Activated T-helper 17 cell treated with anti-CD3 and anti-CD28 coated beads, Interleukin-2, amount 50 U/mL, for 72 hours (primary cell): ENCODE measurements around the gene TEX30. TPM values are rescaled to one million over a fixed set of nuclear protein-coding genes. Genes with fewer than 3 reads are reported as not detected.

ENCODE experiments used
- ATAC-seq: fragments of 150-1000 bp; cut with Tn5 transposase; replicated peaks from 2 replicates; pipeline ENCODE4 v1.10.0; 2021; ENCODE audit warnings: mild to moderate bottlenecking, moderate library complexity
- H3K27ac Mint-ChIP-seq: one replicate; pipeline ENCODE4 v1.8.0; 2022; ENCODE audit warnings: mixed read lengths
- H3K27me3 Mint-ChIP-seq: one replicate; pipeline ENCODE4 v1.8.0; 2022; ENCODE audit warnings: mixed read lengths
- H3K36me3 Mint-ChIP-seq: one replicate; pipeline ENCODE4 v1.8.0; 2022; ENCODE audit warnings: low read depth, mild to moderate bottlenecking, mixed read lengths
- H3K4me1 Mint-ChIP-seq: one replicate; pipeline ENCODE4 v1.8.0; 2022; ENCODE audit warnings: mixed read lengths
- H3K4me3 Mint-ChIP-seq: one replicate; pipeline ENCODE4 v1.8.0; 2022; ENCODE audit warnings: mild to moderate bottlenecking, mixed read lengths
- H3K9me3 Mint-ChIP-seq: one replicate; pipeline ENCODE4 v1.8.0; 2022; ENCODE audit warnings: mixed read lengths
- total RNA-seq, 2 donors: library from RNA; stranded (reverse); gene quantifications; one replicate each; pipeline ENCODE4 v1.2.3, GENCODE V29; 2022

TEX30 gene
- total RNA-seq, result 10 to 100 TPM; 20.0 to 26.3 TPM

DNA sequence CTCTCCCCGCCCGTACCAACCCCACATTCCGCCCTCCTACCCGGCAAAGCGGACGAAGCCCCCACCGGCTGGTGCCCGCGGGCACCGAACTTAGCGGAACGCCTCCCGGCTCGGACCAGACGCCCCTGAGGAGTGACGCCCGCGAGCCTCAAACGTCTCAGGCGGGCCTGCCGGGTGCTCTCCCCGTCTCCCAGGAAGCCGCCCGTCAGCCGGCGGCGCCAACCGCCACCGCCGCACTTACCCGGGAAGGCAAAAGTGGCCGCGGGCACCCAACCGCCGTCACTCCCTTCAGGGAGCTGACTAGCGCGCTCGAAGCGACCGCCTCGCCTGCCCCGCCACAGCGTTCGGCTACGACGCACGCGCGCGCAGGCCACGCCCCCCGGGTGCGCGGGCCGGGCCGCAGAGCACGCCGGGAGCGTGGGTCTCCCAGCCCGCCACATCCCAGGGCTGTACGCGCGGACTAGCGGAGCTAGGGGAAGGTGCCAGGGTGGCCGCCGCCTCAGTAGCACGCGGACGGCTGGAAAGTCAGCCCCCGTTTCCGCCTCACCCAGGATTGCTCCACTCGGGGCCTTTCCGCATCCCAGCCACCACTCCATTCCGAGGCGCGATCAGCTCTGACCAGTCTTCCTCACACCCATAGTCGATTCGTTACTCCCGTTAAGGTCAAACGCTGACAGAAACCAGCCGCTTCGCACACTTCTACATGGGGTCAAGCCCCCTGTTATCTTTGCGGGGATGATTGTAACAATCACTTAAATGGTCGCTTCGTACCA lies at the start of gene TEX30:
Gene TEX30, minus strand, starts transcription at position 346 of the 773 bp plus-strand sequence. CDS start 3,760 bp downstream, outside the sequence.
- Mint-ChIP-seq H3K27me3 (no peaks in the 10 kb centered on the region), H3K36me3 (peaks cover 27% of the 10 kb centered on the region), H3K4me1 (peaks cover 14% of the 10 kb centered on the region), H3K27ac (peak within 1 kb of the TSS; percentile 72), H3K4me3 (peak within 1 kb of the TSS; percentile 91), H3K9me3 (no peaks in the 10 kb centered on the region)
- ATAC-seq, result peak; percentile 96

DNA sequence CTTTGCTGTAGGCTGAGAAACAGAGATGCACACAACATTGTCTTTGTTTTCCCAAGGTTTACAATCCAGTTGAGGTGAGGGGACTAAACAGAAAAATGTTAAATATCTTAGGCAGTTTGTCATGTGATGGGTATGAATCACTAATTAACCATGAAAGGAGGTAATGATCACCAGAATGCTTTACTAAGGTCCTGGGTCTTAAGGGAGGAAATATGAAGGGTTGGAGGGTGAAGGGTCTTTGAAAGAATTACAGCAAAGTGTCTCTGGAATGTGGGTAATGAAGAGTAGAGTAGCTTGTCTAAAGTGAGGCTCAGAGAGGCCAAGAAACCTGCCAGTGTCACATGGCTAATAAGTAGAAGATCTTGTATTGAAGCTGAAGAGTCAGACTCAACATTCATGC lies 44.3 kb upstream of the TEX30 start:
- Mint-ChIP-seq H3K4me3 (no peak overlapping the region), H3K27ac (no peak overlapping the region), H3K4me1 (peaks cover 6% of the 10 kb centered on the region), H3K36me3 (peaks cover 60% of the 10 kb centered on the region), H3K9me3 (no peaks in the 10 kb centered on the region), H3K27me3 (no peaks in the 10 kb centered on the region)
- ATAC-seq, result no peak

DNA sequence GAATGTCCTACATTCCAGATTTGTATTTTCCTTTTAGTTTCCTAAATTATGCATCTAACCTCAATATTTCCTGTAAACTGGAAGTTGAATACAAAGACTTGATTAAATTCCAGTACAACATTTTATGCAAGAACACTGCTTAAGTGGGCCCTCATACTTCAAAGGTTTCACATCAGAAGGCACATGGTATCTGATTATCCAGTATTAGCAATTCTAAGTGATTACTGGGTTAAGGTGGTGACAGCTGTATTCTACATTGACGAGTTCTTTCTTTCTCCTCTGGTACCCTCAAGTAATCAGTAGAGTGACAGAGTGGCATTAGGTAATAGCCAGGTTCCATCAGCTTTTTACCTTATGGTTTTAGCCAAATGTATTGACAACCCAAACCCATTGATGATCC lies 43.7 kb upstream of the TEX30 start:
- Mint-ChIP-seq H3K36me3 (peaks cover 53% of the 10 kb centered on the region), H3K4me3 (no peak overlapping the region), H3K27ac (no peak overlapping the region), H3K4me1 (peaks cover 6% of the 10 kb centered on the region), H3K9me3 (no peaks in the 10 kb centered on the region), H3K27me3 (no peaks in the 10 kb centered on the region)
- no peak for ATAC-seq

DNA sequence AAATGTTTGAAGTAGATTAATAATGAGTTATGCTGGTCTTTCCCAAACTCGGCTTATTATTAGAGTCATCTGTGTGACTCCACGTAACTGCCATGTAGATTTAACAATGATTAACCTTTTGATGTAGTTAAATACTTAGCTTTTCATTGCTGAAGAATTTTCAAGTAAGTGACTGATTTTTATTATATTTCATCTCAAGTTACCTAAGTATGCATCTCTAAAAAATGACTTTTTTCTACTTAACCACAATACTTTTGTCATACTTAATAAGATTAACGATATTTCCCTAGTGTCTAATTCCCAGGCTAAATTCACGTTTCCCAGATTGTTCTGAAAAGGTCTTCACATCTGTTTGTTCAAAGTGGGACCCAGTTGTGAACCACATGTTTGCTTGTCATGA lies 43.1 kb upstream of the TEX30 start:
- Mint-ChIP-seq H3K27ac (no peak overlapping the region), H3K4me3 (no peak overlapping the region), H3K27me3 (no peaks in the 10 kb centered on the region), H3K36me3 (peaks cover 53% of the 10 kb centered on the region), H3K4me1 (peaks cover 6% of the 10 kb centered on the region), H3K9me3 (no peaks in the 10 kb centered on the region)
- no peak for ATAC-seq

DNA sequence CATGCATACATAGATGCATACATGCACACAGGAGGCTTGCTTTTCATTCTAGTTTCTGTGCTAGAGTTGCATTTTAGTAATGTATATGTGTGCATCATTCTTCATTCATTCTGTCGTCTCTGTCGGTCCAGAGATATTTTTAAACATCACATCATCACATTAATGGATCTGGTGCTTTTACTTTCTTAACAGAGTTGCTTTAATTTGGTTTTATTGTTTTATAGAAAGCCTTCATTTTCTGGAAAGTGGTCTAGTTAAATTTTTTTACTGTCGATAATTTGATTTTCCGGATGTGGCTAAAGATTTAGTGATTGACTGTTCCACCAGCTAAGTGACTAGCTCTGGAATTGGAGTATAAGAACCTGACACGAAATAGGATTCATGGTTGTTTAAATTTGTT lies 42.2 kb upstream of the TEX30 start:
- H3K36me3 Mint-ChIP-seq, result peaks cover 59% of the 10 kb centered on the region
- H3K4me1 Mint-ChIP-seq, result peaks cover 6% of the 10 kb centered on the region
- H3K27ac Mint-ChIP-seq, result no peak overlapping the region
- H3K4me3 Mint-ChIP-seq, result no peak overlapping the region
- no peak for ATAC-seq
- H3K27me3 Mint-ChIP-seq, result no peaks in the 10 kb centered on the region
- H3K9me3 Mint-ChIP-seq, result no peaks in the 10 kb centered on the region

DNA sequence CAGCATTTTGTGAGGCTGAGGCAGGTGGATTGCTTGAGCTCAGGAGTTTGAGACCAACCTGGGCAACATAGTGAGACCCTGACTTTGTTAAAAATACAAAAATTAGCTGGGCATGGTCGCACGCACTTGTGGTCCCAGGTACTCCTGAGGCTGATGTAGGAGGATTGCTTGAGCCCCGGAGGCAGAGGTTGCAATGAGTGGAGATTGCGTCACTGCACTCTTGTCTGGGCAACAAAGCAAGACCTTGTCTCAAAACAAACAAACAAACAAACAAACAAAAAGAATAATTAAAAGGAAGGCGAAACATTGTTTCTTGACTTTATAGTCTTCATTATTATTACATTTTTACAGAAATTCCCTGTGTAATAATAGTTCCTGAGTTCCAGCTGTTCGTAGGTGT lies 41.2 kb upstream of the TEX30 start:
- H3K27ac Mint-ChIP-seq, result no peak overlapping the region
- H3K4me3 Mint-ChIP-seq, result no peak overlapping the region

DNA sequence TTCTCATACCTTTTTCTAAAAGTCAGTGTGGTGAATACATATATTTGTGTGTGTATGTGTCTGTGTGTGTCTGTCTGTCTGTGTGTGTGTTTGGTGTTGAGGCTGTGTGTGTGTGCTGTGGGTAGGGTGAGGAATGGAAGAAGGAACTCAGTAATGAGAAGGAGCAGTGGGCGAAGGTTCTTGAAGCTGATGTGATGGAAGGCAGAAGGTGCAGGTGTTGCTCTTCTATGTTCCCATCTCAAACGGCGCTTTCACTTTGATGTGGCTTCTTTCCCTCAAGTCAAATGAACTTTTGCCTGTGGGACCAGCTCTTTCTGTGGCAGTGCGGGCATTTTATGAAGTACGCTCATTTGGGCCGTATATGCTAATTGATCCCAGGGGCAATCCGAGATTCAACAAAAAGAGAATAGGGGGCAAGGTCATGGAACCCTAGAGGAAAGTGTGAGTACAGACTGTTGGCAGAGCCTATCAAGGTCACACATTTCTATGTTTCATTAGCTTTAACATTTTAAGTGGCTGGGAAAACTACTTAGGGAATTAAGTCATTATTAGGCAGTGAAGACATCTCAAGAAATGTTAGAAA lies 40.5 kb upstream of the TEX30 start:
- Mint-ChIP-seq H3K4me1 (peaks cover 6% of the 10 kb centered on the region), H3K27ac (no peak overlapping the region), H3K27me3 (no peaks in the 10 kb centered on the region)

More for the DNA sequence above, 41.2 kb upstream of the TEX30 start:
- no peak for ATAC-seq
- H3K27me3 Mint-ChIP-seq, result no peaks in the 10 kb centered on the region
- H3K4me1 Mint-ChIP-seq, result peaks cover 6% of the 10 kb centered on the region
- peaks cover 50% of the 10 kb centered on the region for H3K36me3 Mint-ChIP-seq
- no peaks in the 10 kb centered on the region for H3K9me3 Mint-ChIP-seq

DNA sequence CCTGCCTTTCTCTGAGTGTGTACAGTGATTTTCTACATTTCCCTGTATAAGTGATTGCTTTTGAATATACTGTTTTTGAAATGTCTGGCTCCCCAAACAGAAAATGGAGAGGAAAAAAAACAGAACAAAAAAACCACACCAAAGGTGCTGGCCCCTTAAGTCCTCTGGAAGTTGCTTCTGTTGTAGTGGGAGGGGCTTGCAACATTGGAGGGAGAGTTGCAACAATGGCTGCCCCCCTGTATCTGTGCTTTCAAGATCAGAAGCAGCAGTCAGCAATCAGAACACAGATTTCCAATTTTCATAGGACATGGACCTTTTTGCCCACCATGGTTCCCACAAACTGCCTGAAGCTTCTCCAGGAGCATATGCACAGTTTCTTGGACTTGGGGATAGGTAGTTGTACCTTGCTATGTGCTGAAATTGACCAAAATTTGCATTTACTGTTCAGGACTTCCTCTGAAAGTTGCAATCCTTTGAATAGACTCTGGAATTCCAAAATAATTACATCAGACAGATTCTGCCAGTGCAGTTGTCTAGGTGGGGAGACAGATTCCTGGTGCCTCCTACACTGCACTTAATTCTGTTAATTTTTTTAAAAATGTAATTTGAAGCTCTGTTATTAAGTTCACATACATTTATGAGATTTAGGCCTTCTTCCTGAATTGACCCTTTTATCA lies 39.2 kb upstream of the TEX30 start:
- no peak overlapping the region for H3K4me3 Mint-ChIP-seq
- H3K4me1 Mint-ChIP-seq, result peaks cover 6% of the 10 kb centered on the region
- peaks cover 39% of the 10 kb centered on the region for H3K36me3 Mint-ChIP-seq
- H3K27ac Mint-ChIP-seq, result no peak overlapping the region
- no peaks in the 10 kb centered on the region for H3K9me3 Mint-ChIP-seq
- H3K27me3 Mint-ChIP-seq, result no peaks in the 10 kb centered on the region
- no peak for ATAC-seq

More for the DNA sequence above, 40.5 kb upstream of the TEX30 start:
- ATAC-seq, result no peak
- Mint-ChIP-seq H3K36me3 (peaks cover 43% of the 10 kb centered on the region), H3K9me3 (no peaks in the 10 kb centered on the region), H3K4me3 (no peak overlapping the region)

DNA sequence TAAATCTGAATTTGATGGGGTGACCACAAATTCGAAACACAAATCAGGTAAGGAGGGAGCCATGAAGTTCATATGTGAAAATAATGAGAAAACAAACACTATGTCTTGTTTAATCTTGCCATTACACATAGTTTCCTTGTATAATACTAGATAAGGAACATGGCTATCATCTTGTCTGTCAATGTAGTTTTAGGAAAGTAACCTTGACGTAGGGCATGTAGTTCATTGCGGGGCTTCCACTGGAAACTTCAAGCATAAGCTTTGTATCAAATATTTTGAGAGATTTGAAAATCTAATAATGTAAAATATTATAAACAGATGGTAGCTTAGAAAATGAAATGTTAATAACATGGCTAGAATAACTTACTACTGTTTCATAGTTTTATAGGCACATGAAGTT lies 34.1 kb upstream of the TEX30 start:
- H3K9me3 Mint-ChIP-seq, result no peaks in the 10 kb centered on the region
- H3K27me3 Mint-ChIP-seq, result no peaks in the 10 kb centered on the region
- ATAC-seq, result no peak
- no peak overlapping the region for H3K4me3 Mint-ChIP-seq
- H3K36me3 Mint-ChIP-seq, result peaks cover 20% of the 10 kb centered on the region
- no peak overlapping the region for H3K27ac Mint-ChIP-seq
- H3K4me1 Mint-ChIP-seq, result no peaks in the 10 kb centered on the region

DNA sequence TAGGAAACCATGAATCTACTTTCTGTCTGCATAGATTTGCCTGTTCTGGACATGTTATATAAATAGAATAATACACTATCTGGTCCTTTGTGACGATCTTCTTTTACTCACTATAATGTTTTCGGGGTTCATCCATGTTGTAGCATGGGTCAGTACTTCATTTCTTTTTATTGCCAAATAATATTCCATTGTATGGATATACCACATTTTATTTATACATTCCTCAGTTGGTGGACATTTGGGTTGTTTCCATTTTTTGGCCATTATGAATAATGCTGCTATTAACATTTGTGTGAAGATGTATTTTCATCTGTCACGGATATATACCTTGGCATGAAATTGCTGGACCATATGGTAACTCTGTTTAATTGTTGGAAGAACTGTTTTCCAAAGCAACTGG lies 32.1 kb upstream of the TEX30 start:
- Mint-ChIP-seq H3K36me3 (peaks cover 6% of the 10 kb centered on the region), H3K4me3 (no peak overlapping the region), H3K4me1 (peaks cover 8% of the 10 kb centered on the region), H3K27ac (no peak overlapping the region), H3K27me3 (no peaks in the 10 kb centered on the region), H3K9me3 (no peaks in the 10 kb centered on the region)
- no peak for ATAC-seq

DNA sequence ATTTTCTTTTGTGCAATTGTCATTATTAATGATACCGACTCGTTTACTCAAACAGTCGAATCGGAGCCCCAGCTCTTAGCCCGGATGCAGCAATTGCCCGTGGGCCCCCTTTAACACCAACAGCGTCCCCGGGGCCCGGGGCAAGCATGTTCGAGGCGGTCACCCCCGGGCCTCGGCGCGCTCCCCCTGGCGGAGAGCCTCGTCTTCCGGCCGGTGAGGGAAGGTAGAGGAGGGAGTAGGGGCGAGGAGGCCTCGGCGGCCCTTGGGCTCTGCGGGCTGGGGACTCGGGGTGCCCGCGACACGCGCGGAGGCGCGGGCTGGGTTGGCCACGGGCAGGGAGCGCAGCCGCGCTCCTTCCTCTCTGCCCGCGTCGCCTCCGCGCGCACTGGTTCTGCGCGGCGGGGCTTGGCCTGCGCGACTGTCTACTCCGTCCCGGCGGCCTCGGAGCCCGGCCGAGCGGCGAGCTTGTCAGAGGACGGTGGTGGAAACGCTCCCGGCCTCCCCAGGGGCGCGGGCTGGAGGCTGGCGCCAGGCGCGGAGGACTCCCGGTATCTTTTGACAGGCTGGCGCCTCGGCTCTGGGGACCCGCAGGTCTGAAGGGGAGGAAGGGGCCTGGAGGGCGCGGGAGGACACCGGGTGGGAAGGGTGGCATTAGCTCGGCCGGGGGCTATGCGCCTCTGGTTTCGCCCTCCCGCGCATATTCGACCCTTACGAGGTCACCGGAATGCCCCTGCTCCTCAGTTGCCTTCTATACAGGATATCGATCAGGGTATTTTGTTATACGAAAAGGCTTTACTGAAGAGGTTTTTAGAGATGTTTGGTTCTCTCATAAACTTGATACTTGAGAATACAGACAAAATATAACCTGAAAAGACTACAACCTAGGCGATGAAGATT lies 26.8 kb upstream of the TEX30 start:
- H3K4me3 Mint-ChIP-seq, result peak overlapping the region; percentile 86
- peaks cover 8% of the 10 kb centered on the region for H3K4me1 Mint-ChIP-seq
- H3K27ac Mint-ChIP-seq, result no peak overlapping the region
- H3K27me3 Mint-ChIP-seq, result no peaks in the 10 kb centered on the region
- ATAC-seq, result peak; percentile 89
- no peaks in the 10 kb centered on the region for H3K36me3 Mint-ChIP-seq
- no peaks in the 10 kb centered on the region for H3K9me3 Mint-ChIP-seq

DNA sequence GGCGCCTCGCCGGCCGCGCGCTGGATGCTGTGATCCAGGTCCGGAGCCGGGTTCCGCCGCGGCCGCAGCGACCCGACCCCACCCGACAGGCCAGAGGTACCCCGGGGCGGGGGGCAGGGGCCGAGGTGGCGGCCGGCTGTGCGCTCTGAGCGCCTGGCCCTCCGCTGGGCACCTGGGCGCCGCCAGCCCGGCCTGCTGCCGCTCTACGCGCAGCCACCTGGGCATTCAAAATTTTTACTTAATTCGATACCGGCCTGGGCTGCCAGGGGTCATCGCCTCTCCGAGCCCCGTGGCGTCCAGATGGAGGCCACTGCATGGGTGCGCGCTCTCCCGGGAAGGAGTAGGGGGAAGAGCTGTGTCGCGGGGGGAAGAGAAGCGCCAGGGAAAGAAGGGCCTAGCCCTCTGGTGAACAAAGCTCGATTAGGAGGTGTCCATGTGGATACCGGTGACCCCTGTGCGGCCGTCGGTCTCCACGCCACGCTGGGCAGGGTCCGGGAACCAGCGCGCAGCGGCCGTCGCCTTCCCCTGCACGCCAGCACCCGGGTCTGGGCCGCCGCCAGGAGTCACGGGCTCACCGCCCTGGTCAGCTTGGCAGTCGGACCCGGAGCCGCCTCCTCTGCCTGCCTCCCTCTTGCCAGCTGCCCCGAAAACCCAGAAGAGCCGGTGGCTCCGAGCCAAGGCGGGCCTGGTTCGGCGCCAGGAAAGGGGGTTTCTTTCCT lies 26.0 kb upstream of the TEX30 start:
- no peak overlapping the region for H3K27ac Mint-ChIP-seq
- H3K4me1 Mint-ChIP-seq, result peaks cover 8% of the 10 kb centered on the region
- H3K4me3 Mint-ChIP-seq, result peak overlapping the region; percentile 86
- no peaks in the 10 kb centered on the region for H3K27me3 Mint-ChIP-seq
- no peaks in the 10 kb centered on the region for H3K9me3 Mint-ChIP-seq
- no peaks in the 10 kb centered on the region for H3K36me3 Mint-ChIP-seq
- no peak for ATAC-seq

DNA sequence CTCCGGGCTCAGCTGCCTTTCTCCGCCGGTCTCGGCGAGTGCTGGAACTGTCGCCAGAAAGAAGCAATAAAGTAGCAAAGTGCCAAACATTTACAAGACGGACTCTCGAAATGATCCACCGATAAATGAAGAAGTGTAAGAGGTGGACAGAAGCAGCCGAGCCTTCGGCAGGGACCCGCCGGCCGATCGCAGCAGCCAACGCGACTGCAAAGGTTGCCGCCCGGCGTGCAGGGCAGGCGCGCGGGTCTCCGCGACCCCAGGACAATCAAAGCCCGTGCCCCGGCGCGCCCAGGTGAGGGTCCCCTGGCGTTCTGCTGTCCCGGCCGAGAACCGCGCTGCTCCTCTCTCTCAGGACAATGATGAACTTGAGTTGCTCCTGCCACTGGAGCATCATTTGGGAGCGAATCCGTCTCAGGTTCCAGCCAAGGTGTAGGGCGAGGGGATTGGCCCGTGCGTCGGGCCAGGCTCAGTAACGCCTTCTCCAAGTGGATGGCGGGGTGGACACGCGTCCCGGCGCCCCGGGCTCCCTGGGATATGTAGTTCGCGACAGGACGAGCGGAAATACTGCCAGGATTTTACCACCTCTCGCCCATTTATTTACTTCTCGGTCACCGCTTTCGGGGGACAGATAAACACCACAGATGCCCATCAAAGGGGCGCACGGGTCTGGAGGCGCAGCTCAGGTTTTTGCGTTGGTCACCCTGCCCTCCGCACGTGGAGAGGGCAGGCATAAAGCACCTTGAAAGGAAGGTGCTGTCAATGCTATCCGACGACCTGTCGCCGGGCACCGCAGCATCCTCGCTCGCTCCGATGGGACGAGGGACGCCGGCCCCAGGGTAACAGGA lies 25.2 kb upstream of the TEX30 start, which contains the start of the genes BIVM and POGLUT2:
Gene BIVM, plus strand, starts transcription at position 539 of the 845 bp plus-strand sequence. CDS start 8,149 bp downstream, outside the sequence.
Gene POGLUT2, minus strand, starts transcription at position 396 of the 845 bp plus-strand sequence. Its CDS starts 306 bp downstream, at position 90.
- no peaks in the 10 kb centered on the region for H3K27me3 Mint-ChIP-seq
- no peaks in the 10 kb centered on the region for H3K9me3 Mint-ChIP-seq
- ATAC-seq, result peak; percentile 81
- H3K4me1 Mint-ChIP-seq, result peaks cover 8% of the 10 kb centered on the region
- H3K36me3 Mint-ChIP-seq, result no peaks in the 10 kb centered on the region
- peak within 1 kb of the TSS; percentile 86 for H3K4me3 Mint-ChIP-seq
- H3K27ac Mint-ChIP-seq, result peak within 1 kb of the TSS; percentile 15
